GM18861 (cell line): ENCODE measurements around the gene UBIAD1.
"Not testable (repeated sequence)": the region's sequence is repeated elsewhere in the genome, so short reads cannot be mapped to it uniquely, and the experiment has no call there.

Source experiments
- ATAC-seq: cut with Tn5 transposase; IDR thresholded peaks from one replicate; pipeline ENCODE4 v1.9.1; 2021; ENCODE audit not compliant: unreplicated experiment

The UBIAD1 gene, protein sequence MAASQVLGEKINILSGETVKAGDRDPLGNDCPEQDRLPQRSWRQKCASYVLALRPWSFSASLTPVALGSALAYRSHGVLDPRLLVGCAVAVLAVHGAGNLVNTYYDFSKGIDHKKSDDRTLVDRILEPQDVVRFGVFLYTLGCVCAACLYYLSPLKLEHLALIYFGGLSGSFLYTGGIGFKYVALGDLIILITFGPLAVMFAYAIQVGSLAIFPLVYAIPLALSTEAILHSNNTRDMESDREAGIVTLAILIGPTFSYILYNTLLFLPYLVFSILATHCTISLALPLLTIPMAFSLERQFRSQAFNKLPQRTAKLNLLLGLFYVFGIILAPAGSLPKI

DNA sequence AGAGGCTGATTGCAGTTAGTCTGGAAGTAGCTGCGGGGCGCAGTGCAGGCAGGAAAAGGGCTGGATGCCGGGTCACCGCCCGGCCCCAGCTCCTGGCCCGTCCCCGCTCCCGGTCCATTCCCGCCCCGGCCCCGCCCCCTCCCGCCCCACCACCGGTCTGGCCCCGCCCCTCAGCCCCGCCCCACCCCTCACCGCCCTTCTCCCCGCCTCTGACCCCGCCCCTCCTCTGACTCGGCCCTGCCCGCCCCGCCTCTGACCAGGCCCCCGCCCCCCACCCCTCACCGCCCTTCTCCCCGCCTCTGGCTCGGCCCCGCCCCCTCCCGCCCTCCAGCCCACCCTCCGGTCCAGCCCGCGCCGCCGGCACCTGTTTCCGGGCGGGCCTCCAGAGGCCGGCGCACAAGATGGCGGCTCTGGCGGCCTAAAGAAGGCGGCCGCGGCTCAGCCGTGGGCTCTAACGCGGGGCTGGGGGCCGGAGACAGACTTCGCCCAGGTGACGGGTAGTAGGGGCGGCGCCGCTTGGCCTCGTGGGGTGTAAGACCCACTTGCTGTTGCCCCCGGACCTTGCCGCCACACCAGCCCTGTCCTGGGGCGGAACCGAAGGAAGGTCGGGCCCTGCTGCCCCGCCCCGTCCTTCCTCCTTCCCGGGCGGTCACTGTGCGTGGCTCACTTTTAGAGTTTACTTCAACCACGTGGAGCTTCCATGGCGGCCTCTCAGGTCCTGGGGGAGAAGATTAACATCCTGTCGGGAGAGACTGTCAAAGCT, at the start of gene UBIAD1:
Gene UBIAD1, plus strand, starts transcription at position 367 of the 763 bp plus-strand sequence. Its CDS starts 334 bp downstream, at position 701.
- ATAC-seq, result peak; percentile 63

DNA sequence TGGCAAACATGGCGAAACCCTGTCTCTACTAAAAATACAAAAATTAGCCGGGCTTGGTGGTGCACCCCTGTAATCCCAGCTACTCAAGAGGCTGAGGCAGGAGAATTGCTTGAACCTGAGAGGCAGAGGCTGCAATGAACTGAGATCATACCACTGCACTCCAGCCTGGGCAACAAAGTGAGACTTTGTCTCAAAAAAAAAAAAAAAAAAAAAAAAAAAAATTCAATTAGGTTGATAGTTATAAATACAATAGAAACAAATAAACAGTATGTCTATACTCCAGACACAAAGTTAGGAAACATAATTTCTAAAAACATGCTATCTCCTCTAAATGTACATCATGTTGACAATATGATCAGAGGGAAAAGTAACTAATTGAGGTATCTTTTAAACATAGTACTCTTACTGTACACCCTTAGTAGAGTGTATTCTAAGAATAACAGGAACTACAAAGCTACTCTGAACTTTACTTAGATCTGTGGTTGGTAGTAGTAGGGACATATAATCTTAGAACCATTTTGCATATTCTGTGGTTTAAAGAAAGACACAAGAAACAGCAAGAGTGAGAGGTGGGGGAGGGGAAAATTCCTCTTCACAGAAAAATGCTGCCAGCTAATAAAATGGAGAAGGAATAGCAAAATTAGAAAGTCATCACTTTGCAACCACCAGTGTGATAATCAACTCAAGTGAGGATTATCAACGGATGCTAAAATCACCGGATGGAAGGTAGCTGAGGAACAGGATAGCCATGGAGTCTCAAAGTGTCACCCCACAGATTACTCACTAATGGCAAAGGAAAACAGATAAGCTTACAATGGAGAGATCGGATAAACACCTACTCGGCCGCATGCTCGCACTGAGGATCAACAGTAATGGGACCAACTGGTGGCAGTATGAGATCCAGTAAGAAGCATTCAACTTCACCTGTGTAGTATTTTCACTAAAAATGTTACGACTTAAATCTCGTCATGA, 45.6 kb upstream of the UBIAD1 start:
- ATAC-seq, result peak; percentile 62

DNA sequence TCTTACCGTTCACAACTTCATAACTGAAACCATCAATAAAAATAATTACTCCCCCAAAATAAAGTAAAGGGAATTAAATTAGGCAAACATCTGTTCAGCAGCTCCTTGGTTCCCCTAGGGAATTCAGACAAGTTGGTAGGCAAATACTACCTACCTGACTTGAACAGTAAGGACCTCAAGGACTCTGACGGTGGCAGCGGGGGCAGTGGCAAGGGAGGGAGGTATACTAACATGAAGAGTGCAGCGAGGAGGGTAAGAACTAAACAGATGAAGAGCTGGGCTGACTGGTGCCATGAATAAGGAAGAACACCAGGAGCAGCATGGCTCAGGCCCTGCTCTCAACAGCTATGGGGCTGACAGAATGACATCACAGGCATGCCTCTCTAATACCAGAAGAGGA, 43.8 kb upstream of the UBIAD1 start:
- no peak for ATAC-seq

DNA sequence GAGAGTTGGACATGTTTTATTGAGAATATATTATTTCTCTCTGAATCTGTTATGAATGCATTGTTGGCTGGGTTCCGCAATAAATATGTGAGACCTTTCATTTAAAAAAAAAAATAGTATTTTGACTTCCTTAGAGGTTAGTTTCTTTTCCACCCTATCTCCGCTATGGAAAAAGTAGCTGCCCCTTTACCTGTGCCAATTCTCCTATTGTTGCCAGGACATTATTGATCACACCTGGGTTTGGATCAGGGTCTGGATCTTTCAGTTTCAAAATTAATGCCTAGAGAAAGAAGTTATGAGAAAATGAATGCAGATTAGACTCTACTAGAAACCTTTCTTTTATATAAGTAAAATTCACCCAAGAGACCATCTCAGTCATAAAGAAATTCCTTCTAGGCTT, 39.8 kb upstream of the UBIAD1 start:
- ATAC-seq, result no peak

DNA sequence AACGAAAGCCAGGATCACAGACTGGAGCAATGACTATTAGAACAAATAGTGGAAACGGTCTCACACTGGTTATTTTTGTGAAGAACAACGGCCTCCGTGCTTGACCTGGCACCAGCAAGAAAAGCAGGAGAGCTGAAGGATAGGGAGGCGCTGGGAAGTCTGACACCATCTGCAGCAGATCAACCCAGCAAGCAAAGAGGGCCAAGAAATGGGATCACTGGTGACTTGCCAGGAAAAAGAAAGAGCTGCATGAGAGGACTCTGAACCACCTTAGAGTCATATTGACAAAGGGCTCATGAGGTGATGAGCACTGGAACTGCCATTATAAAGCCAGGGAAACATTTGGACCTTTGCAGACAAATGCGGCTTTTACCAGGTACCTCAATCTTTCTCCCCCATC, 35.6 kb upstream of the UBIAD1 start:
- no peak for ATAC-seq

DNA sequence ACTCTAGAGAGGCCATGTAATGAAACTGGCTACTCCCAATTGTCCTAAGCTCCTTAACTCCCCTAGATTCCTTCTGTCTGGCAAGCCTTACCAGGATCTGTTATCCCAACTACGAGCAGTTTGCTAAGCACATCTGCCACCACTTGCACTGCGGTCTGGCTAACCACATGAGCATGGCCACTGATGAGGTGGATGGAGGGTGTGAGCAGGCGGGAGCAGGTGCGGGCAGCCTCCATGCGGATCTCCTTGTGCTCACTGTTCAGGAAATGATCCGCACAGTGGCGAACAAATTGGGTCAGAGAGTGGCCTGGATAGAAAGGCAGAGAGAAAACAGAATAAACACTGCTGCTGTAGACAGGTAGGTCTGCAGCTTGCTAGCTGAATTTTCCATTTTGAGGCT, 34.7 kb upstream of the UBIAD1 start:
- no peak for ATAC-seq

DNA sequence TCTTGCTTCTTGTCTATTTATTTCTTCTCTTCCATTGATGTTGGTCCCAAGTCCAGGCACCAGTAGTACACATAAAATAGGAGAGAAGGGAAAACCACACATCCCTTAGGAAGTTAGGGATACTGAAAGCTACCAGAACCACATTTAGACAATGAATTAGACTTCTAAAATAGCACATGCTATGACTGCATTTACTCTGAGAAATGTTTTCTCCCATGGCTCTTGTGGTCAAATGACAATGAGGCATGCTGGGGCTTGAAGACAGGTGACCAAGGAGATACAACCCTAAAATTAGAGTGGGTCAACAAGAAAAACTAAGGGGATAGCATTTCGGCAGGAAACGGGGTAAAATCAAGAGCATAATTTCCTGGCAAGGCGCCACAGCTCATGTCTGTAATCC, 27.8 kb upstream of the UBIAD1 start:
- no peak for ATAC-seq

DNA sequence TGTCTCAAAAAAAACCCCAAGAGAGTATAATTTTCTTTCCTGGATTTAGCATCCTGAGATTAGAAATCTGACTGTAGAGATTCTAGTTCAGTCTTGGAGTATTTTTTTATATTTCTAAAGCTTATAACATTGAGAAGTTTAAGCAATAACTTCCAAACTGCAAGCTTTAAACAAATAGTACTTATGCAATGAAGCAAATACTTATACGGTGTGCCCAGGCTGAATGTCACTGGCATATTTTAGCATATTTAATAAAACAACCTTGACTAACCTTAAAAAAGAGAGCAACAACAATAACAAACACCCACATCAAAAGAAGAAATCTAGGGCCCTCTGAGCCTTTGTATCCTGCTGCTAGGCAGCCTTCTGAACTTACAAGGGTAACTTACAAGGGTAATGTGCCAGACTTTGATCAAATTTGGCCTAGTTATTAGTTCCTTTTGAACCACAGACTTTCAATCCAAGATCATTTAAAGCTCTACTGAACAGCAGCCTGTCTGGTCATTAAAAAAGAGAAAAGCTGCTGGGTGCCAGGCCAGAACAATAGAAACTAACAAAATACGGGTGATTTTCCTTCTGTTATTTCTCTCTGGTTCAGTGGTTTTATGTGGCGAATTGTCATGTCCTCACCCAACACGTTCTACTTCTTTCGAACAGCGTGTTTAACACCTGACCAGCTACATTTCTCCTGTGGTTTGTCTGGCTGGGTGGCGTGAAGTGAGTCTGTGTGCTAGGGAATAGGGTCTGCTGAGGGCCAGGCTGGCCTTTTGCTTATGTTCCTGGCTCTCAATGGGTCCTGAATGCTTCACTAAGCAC, 26.9 kb upstream of the UBIAD1 start:
- ATAC-seq, result no peak

DNA sequence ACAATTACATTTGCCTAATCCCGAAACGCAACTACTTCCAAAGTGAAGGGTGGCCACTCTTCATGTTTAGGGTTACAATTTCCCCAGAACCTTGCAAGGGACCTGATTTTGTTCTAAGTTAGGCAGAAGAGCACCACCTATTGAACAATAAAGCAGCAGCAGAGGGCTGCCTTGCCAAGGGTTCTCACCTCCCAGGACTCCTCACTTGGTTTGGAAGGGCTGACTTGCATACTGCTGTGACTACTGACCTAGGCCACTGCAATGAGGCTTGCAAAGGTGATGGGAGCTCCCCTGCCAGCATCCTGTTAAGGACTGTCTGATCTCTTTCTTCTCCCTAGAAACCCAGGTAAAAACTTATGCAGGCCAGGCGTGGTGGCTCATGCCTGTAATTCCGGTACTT, 24.8 kb upstream of the UBIAD1 start:
- no peak for ATAC-seq

DNA sequence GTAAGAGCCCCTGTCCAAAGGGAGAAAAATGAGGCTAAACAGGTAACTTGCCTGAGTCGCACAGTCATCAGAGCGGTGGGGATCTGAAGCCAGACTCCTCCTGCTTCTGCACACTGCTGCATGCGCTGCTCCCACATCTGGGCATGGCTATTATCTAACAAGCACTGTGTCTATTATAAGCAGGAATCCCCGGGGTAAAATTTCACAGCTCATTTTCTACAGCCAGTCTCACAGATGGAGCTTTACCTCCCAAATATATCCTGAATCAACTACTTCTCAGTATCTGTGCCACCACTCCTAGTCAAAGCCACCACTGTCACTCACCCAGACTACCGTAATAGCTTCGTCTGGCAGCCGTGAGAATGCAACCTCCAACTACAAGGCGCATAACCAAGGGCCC, 20.5 kb upstream of the UBIAD1 start:
- no peak for ATAC-seq

DNA sequence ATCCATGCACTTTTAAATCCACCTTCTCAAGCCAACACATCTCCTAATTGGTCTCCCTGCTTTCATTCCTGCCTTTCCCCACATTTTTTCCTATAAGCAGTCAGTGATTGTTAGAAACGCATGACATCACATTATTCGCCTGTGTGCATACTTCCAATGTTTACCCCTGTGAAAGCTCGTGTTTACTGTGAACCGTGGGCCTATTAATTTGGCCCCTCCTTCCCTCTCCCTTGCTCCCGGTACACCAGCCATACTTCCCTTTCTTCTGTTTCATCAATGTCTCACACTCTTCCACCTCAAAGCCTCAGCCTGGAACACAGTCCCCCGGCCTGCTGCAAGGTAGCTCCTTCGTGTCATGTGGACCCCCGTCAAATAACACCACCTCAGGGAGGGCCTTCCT, 19.8 kb upstream of the UBIAD1 start:
- ATAC-seq, result no peak

DNA sequence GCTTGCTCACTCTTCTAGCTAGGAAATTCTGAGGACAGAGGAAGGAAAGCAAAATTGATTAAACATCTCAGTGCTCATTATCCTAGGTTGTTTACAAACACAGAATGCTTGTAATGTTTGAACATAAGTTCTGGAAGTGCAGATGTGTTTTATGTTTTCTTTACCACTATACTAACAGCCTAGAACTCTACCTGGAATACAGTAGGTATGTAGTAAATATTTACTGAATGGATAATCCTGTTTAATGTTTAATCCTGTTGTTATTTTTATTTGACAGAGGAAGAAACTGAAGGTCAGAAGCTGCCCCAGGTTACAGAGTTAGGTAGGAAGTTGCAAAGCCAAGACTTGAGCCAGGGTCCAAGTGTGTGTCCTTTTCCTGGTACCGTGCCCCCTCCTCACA, 16.7 kb upstream of the UBIAD1 start:
- no peak for ATAC-seq

DNA sequence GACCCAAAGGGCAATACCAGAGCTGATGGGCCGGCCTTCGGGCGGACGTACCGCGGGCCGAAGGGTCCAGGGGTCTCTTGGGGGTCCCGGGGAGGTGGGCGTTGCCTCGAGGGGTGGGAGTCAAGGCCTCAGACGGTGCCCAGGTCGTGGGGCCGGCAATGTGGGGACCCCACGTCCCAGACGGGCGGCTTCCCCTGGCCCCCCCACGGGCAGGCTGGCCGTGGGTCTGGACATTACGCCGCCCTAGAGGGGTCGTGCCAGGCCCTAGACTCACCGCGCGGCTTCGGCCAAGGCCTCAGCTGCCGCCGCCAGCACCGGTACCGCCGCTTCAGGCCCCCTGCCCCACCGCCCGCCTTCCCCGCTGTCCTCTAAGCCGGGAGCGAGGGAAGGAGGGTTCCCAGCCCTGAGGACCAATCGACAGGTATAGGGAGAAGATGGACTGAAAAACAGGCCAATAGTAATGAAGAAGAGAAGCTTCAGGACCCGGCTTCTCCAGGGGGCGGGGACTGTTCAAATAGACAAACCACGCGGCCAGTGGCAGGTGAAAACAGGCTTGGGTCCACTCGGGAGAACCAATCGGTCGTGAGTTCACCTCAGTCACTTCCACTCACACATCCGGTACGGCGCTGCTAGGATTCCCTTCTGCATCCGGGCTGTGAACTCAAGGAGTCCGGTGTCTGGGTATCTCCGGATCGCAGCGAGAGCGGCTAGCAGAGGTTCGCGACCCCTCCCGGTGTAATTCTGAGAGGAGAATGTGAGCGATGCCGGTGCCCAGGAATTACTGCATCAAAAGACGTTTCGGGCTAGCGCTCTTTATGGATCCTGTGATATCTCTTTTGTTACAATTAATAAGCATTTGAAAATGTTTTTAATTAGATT, 10.6 kb upstream of the UBIAD1 start, which contains the start of gene MTOR:
Gene MTOR, minus strand, starts transcription at position 381 of the 879 bp plus-strand sequence. CDS start 3,142 bp downstream, outside the sequence.
- ATAC-seq, result peak; percentile 94

DNA sequence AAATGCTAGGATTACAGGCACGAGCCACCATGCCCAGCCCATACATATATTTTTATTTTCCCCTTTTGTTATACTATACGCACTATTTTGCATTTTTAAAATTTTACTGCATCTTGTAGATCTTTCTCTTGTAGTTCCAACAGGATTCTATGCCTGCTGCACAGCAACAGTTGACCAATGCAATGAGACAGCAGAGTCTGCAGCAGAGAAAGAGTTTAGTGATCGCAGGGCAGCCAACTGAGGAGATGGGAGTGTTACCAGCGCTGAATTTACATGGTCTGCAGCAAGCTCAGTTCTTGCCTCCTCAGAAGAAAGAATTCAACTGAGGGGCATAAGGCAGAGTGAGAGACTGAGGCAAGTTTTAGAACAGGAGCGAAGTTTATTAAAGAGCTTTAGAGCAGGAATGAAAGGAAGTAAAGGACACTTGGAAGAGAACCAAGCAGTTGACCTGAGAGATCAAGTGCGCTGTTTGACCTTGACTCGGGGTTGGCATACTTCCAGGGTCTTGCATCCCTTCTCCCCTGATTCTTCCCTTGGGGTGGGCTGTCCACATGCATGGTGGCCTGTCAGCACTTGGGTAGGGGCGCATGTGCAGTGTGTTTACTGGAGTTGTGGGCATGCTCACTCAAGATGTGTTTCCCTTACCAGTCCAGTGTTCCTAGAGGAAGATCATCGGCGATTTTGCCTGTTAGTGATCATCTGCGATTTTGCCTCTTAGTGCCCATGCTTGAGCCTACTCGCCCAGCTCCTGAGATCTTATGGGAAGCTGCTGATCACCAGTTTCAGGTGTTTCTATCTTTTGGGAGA, 6.5 kb upstream of the UBIAD1 start:
- ATAC-seq, result no peak

DNA sequence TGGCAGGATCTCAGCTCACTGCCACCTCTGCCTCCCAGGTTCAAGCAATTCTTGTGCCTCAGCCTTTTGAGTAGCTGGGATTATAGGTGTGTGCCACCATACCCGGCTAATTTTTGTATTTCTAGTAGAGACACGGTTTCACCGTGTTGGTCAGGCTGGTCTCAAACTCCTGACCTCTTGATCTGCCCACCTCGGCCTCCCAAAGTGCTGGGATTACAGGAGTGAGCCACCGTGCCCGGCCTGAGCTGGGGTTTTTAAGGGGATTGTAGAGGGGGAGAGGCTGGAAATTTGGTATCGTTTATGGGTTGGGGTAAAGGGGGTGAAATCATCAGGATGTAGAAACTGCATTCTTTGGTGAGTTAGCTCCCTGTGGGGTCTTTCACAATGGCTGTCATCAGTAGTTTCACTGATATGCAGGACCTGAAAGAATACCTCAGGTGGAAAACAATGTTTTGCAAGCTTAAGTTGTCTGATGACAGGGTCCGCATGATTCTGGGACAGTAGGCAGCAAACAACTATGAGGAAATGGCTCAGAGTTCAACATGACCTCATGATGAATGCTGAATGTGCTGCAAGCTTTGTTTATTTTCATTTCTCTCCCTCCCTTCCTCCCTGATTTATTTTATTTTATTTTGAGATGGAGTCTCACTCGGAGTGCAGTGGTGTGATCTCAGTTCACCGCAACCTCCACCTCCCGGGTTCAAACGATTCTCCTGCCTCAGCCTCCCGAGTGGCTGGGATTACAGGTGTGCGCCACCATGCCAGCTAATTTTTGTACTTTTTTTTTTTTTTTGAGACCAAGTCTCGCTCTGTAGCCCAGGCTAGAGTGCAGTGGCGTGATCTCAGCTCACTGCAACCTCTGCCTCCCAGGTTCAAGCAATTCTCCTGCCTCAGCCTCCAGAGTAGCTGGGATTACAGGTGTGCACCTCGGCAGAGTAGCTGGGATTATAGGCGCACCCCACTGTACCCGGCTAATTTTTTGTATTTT, 5.4 kb upstream of the UBIAD1 start:
- not testable (repeated sequence) for ATAC-seq

DNA sequence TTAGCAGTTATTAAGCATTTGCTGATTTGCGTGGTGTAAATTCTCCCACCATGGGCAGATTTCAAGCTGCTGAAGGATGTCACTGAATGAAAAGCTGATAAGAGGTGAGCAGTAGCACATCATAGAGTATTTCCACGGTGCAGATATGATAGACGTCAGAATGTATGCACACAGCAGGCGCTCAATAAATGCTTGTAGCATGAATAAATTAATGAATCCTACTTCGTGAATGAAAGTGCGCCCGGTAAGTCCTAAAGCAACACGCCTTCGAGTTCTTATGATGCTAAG, 510 bp upstream of the UBIAD1 start:
- no peak for ATAC-seq

DNA sequence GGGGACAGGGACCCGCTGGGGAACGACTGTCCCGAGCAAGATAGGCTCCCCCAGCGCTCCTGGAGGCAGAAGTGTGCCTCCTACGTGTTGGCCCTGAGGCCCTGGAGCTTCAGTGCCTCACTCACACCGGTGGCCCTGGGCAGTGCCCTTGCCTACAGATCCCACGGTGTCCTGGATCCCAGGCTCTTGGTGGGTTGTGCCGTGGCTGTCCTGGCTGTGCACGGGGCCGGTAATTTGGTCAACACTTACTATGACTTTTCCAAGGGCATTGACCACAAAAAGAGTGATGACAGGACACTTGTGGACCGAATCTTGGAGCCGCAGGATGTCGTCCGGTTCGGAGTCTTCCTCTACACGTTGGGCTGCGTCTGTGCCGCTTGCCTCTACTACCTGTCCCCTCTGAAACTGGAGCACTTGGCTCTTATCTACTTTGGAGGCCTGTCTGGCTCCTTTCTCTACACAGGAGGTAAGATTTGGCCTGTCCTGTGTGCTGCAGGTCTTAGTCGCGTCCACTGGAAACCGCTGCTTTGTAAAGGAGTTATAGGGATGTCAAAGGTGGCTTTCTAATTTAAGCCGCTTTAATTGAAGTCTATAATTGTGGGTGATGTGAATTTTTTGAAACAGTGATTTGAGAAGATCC, 717 bp downstream of the UBIAD1 start:
- peak; percentile 38 for ATAC-seq
